Hepatic stellate cell (primary cell): Measurements from ENCODE around the gene DBI.
A peak's percentile ranks its signal among the peaks of the same experiment; 100 is the strongest.

Experiments used
- DNase-seq: peaks from one replicate; pipeline ENCODE4 v3.0.0; 2011; ENCODE audit warnings: low spot score

The DBI gene

GRCh38 chr2:119366649-119367471 is at the start of gene DBI, which contains the start of gene C2orf76:
TSS of gene DBI (plus strand) at chr2:119366977. CDS start at chr2:119367052, 75 bp downstream.
TSS of gene C2orf76 (minus strand) at chr2:119366834. CDS start at chr2:119339959, 26,875 bp downstream.
- peak; percentile 97 for DNase-seq

- DNase-seq: no peak
These were observed 49.2 kb upstream of the DBI start for GRCh38 chr2:119317554-119317953.

GRCh38 chr2:119319593-119319992 is 47.2 kb upstream of the DBI start:
- no peak for DNase-seq

GRCh38 chr2:119323459-119323858 is 43.3 kb upstream of the DBI start:
- no peak for DNase-seq

GRCh38 chr2:119324685-119325270 is 42.0 kb upstream of the DBI start:
- no peak for DNase-seq

GRCh38 chr2:119326938-119327337 is 39.8 kb upstream of the DBI start:
- DNase-seq: no peak

GRCh38 chr2:119327431-119327830 is 39.3 kb upstream of the DBI start:
- DNase-seq: no peak

- no peak for DNase-seq
These were observed 33.8 kb upstream of the DBI start for GRCh38 chr2:119332953-119333352.

GRCh38 chr2:119333360-119333759 is 33.4 kb upstream of the DBI start:
- DNase-seq: no peak

GRCh38 chr2:119333833-119334232 is 32.9 kb upstream of the DBI start:
- no peak for DNase-seq

- DNase-seq: no peak
These were observed 29.0 kb upstream of the DBI start for GRCh38 chr2:119337749-119338148.

GRCh38 chr2:119338272-119338671 is 28.5 kb upstream of the DBI start:
- no peak for DNase-seq

- DNase-seq: no peak
These were observed 27.8 kb upstream of the DBI start for GRCh38 chr2:119338826-119339561.

- DNase-seq: no peak
These were observed 27.2 kb upstream of the DBI start for GRCh38 chr2:119339562-119339923.

- DNase-seq: no peak
These were observed 25.1 kb upstream of the DBI start for GRCh38 chr2:119341684-119342083.

- no peak for DNase-seq
These were observed 17.5 kb upstream of the DBI start for GRCh38 chr2:119349289-119349688.

- DNase-seq: no peak
These were observed 16.3 kb upstream of the DBI start for GRCh38 chr2:119350311-119350998.

GRCh38 chr2:119352357-119352756 is 14.4 kb upstream of the DBI start:
- no peak for DNase-seq

GRCh38 chr2:119354860-119355259 is 11.9 kb upstream of the DBI start:
- DNase-seq: no peak

- no peak for DNase-seq
These were observed 7.0 kb upstream of the DBI start for GRCh38 chr2:119359774-119360173.

- DNase-seq: no peak
These were observed 6.3 kb upstream of the DBI start for GRCh38 chr2:119360423-119360966.

GRCh38 chr2:119364798-119365197 is 2.0 kb upstream of the DBI start:
- no peak for DNase-seq
